GM18909 (cell line): Measurements from ENCODE around the gene SPPL3.
A peak's percentile ranks its signal among the peaks of the same experiment; 100 is the strongest.
"Not testable (repeated sequence)": the region's sequence is repeated elsewhere in the genome, so short reads cannot be mapped to it uniquely, and the experiment has no call there.

Source experiments
- ATAC-seq: cut with Tn5 transposase; IDR thresholded peaks from one replicate; pipeline ENCODE4 v1.9.1; 2021; ENCODE audit warnings: mild to moderate bottlenecking; ENCODE audit not compliant: unreplicated experiment, poor library complexity

SPPL3 gene

GRCh38 chr12:120921637-120922036 is 17.5 kb upstream of the SPPL3 start:
- no peak for ATAC-seq

GRCh38 chr12:120920178-120920577 is 16.0 kb upstream of the SPPL3 start:
- ATAC-seq: no peak

- no peak for ATAC-seq
These were observed 13.6 kb upstream of the SPPL3 start for GRCh38 chr12:120917748-120918147.

GRCh38 chr12:120916561-120916960 is 12.4 kb upstream of the SPPL3 start:
- no peak for ATAC-seq

GRCh38 chr12:120914794-120915193 is 10.6 kb upstream of the SPPL3 start:
- ATAC-seq: no peak

- ATAC-seq: no peak
These were observed 5.6 kb upstream of the SPPL3 start for GRCh38 chr12:120909633-120910298.

GRCh38 chr12:120905856-120906384 is 1.8 kb upstream of the SPPL3 start:
- no peak for ATAC-seq

GRCh38 chr12:120903412-120904196 is 554 bp downstream of the SPPL3 start:
- peak; percentile 37 for ATAC-seq

- ATAC-seq: no peak
These were observed 1.2 kb downstream of the SPPL3 start for GRCh38 chr12:120902846-120903411.

- ATAC-seq: no peak
These were observed 2.3 kb downstream of the SPPL3 start for GRCh38 chr12:120901818-120902217.

GRCh38 chr12:120901101-120901500 is 3.1 kb downstream of the SPPL3 start:
- ATAC-seq: not testable (repeated sequence)

- ATAC-seq: no peak
These were observed 8.6 kb downstream of the SPPL3 start for GRCh38 chr12:120895532-120895931.

- no peak for ATAC-seq
These were observed 11.9 kb downstream of the SPPL3 start for GRCh38 chr12:120892265-120892664.

GRCh38 chr12:120890963-120891362 is 13.2 kb downstream of the SPPL3 start:
- ATAC-seq: no peak

- no peak for ATAC-seq
These were observed 16.7 kb downstream of the SPPL3 start for GRCh38 chr12:120887253-120888043.

GRCh38 chr12:120886199-120887018 is 17.7 kb downstream of the SPPL3 start:
- ATAC-seq: peak; percentile 80

- no peak for ATAC-seq
These were observed 18.6 kb downstream of the SPPL3 start for GRCh38 chr12:120885521-120885920.

GRCh38 chr12:120884644-120885043 is 19.5 kb downstream of the SPPL3 start:
- ATAC-seq: no peak

GRCh38 chr12:120882055-120882555 is 22.1 kb downstream of the SPPL3 start:
- no peak for ATAC-seq
